ENCODE results near the gene PPAT. TPM values are rescaled to one million over a fixed set of nuclear protein-coding genes. Genes with fewer than 3 reads are reported as not detected.
"Not testable (repeated sequence)": the region's sequence is repeated elsewhere in the genome, so short reads cannot be mapped to it uniquely, and the experiment has no call there.

The PPAT gene
- 8.9 and 10.5 TPM in 2 replicates for total RNA-seq

DNA sequence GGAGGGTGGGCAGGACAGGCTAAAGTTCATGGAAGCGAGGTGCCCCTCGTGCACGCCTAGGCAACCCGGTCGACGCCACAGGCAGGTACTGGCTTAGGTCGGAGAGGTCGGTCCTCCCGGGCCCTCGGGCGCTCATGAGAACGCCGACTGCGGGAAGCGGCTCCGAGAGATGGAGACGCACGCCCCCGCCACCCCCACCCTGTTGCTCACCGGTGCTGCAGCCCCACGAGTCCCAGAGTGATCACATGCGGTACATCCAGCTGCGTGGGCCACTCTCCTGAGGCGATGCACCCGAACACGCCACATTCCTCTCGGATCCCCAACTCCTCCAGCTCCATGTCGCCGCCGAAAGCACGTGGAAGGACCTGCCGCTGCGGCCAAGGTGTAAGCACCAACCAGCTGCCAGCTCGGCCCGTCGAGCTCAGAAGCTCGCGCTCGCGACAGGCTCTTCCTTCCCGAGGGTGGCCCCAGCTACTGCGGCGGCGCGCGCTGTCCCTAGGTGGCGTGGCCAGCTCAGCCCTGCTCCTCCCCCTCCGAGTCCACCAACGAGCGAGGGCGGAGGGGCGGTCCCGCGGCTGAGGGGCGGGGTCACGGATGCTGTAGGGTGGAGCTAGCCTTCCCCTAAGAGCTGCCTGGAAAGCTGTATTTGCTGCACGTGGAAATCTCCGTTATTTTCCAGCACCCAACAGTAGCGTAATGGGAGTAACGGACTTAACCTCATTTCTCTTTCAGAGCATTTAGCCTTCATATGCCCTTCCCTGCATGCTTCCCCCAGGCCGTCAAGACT is at the start of gene PPAT:
PPAT (minus strand) TSS at position 476 of the 787 bp plus-strand sequence; CDS start at position 338, 138 bp downstream.
- peak; percentile 99 for DNase-seq (ENCODE audit: low read depth in 2 of 2)

DNA sequence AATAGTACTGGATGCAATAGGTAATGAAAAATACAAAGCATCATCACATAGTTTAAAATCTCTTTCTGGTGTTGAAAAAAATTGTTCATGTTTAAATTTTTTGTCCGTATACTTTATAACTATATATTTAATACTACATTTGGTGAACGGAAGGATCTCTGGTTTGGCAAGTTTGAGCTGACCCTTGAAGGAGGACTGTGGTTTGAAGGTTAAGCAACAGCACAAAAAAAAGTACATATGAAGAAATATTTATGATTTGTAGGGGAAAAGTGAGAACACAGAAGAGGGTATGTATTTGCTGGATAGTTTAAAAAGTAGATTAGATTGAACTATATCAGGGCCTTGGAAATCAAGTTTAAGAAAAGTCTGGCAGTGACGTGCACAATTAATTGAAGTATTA is 45.3 kb upstream of the PPAT start:
- DNase-seq (ENCODE audit: low read depth in 2 of 2): no peak

GRCh38 chr4:56477192-56477702 is 41.8 kb upstream of the PPAT start:
- DNase-seq (ENCODE audit: low read depth in 2 of 2): no peak

DNA sequence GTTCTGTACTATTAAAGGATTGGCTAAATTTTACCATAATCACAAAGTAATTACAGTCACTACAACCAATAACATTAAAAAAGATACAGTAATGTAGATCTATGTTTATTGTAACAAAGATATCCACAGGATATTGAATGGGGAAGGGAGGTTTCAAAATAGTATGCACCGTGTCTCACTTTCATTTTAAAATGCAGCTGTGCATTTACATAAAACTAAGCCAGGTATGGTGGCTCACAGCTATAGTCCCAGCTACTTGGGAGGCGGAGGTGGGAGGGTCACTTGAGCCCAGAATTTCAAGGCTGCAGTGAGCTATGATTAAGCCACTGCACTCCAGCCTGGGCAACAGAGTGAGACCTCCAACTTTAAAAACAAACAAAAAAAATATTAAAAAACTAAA is 40.5 kb upstream of the PPAT start:
- DNase-seq (ENCODE audit: low read depth in 2 of 2): no peak

DNA sequence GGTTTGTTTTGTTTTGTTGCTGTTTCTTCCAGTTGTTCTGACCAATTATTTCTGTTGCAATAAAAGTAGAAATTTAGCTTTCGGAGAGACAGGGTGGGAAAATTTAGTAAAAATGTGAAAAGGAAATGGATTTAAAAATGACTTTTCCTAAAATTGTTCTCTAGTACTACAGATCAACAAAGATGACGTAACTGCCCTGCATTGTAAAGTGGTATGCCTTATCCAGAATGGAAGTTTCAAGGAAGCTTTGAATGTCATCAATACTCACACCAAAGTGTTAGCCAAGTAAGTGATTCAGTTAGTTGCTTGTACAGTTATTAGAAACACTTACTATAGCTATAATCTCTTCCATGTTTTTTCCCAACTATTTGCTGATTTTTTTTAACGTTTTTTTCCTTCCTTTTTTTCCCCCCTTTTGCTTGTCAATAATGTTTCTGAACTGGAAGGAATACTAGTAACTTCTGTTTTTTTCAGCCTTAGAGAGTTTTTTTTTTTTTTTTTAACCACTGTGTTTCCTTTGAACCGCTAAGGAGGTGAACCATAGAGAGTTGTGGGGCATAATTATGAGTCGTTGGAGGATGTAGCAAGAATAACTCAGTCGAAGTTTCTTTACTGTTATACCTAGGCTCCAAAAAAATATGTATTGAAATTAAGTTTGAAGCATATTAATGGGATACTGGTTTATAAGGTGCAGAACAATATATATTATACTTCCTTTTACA is 34.2 kb upstream of the PPAT start:
- DNase-seq (ENCODE audit: low read depth in 2 of 2): peak; percentile 43 to 55

DNA sequence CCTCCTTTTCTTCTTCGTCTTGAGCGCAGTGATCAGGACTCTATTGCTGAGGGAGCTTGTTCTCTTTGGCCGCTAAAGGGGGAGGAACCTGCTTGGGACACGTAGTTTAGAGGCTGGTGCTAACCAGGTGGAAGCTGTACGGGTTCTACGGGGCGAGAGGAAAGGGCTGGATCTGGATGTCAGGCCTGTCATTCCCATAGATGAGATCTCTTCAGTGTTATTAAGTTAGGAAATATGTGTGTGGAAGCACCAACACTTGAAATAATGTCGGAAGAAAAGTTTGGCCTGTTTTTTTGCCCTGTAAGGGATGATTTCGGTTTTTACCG is 32.6 kb upstream of the PPAT start:
- DNase-seq (ENCODE audit: low read depth in 2 of 2): peak; percentile 50 to 69

DNA sequence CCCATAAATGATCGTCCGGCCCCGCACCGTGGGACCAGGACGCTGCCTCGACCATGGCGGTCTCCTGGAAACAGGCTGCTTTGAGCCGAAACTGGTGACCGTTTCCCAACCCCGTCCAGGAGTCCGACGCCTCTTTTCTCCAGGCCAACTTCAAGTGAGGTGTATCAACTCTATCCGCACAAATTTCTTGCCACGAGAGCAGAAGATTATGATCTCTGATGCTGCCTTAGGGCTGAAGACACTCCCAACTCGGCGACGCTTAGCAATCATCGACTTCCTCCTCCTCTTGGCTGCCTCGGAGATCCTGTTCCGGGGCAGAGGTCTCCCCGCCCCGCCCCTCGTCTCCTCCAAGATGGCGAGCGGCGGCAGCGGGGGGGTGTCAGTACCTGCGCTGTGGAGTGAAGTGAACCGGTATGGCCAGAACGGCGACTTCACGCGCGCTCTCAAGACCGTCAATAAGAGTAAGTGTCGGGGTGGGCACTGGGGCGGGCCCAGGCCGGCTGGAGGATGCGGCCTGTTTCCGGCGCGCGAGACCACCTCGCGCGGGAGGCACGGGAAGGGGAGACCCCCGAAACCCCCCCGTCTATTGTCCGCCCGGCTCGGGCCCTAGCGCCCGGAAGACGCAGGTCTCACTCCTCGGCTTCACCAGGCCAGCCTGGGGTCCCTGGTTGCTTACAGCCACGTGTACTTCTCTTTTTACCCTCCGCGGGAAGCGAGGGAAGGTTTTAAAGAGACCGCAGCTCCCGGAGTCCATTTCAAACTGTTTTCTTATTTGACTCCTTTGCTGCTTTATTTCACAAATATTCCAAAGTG is 32.1 kb upstream of the PPAT start, which contains the start of gene SRP72:
SRP72 (plus strand) TSS at position 334 of the 813 bp plus-strand sequence; CDS start at position 353, 19 bp downstream.
- DNase-seq (ENCODE audit: low read depth in 2 of 2): peak; percentile 78 to 91

- DNase-seq (ENCODE audit: low read depth in 2 of 2): peak; percentile 6 to 12
These were observed 31.5 kb upstream of the PPAT start for GRCh38 chr4:56466910-56467283.

DNA sequence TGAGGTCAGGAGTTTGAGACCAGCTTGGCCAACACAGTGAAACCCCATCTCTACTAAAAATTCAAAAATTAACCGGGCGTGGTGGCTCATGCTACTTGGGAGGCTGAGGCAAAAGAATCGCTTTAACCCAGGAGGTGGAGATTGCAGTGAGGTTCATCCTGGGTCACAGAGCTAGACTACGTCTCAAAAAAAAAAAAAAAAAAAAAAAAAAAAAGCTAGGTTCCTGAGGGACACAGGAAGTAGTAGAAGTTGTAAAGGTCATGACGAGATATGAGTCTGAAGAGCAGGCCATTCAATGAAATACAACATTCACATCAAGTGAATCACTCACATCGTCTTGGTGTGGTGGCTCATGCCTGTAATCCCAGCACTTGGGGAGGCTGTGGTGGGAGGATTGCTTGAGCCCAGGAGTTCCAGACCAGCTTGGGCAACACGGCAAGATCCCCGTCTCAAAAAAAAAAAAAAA is 30.9 kb upstream of the PPAT start:
- peak in 1 of 2 donors; percentile 62 for DNase-seq (ENCODE audit: low read depth in 2 of 2)

DNA sequence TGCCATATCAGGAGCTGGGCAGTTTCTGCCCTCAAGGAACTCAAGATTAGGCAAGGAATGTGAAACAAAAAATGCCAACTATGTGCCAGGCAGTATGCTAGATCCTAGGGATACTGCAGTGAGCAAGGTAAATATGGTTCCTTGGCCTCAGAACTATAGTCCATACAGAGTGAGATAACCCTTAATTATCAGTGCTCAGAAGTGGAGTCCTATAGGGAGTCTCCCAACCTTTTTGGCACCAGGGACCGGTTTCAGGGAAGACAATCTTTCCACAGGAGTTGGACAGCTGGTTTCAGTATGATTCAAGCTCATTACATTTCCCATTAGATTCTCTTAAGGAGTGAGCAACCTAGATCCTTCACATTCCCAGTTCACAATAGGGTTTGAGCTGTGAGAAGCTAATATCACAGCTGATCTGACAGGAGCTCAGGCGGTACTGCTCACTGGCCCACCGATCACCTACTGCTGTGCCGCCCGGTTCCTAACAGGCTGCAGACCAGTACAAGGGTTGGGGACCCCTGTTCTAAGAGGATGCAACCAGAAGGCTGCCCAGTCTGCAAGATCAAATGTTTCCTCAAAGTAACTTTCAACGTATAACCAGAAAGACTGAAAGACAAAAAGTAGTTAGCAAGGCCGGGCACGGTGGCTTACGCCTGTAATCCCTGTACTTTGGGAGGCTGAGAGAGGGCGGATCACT is 30.3 kb upstream of the PPAT start:
- DNase-seq (ENCODE audit: low read depth in 2 of 2): peak in 1 of 2 donors; percentile 18

DNA sequence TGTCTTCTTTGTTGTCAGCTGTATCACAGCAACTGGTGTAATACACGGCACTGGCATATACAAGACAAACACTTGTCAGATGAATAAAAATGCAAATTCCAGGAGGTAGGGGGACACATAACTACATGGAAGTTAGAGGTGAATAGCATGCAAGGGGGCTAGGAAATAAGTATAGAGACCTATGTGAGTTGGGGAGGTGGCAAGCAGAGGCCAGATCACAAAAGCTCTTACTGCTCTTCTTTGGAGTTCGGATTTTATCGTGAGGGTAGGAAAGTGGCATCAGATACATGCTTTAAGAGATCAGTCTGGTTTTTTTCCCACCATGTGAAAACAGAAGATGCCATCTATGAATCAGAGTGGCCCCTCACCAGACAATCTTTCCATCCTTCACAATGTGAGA is 29.2 kb upstream of the PPAT start:
- DNase-seq (ENCODE audit: low read depth in 2 of 2): peak; percentile 1 to 13

GRCh38 chr4:56463711-56464110 is 28.3 kb upstream of the PPAT start:
- no peak for DNase-seq (ENCODE audit: low read depth in 2 of 2)

GRCh38 chr4:56462157-56462556 is 26.7 kb upstream of the PPAT start:
- DNase-seq (ENCODE audit: low read depth in 2 of 2): no peak

GRCh38 chr4:56460085-56460484 is 24.7 kb upstream of the PPAT start:
- DNase-seq (ENCODE audit: low read depth in 2 of 2): no peak

GRCh38 chr4:56450342-56450741 is 14.9 kb upstream of the PPAT start:
- no peak for DNase-seq (ENCODE audit: low read depth in 2 of 2)

- DNase-seq (ENCODE audit: low read depth in 2 of 2): not testable (repeated sequence)
These were observed 14.1 kb upstream of the PPAT start for GRCh38 chr4:56449475-56449874.

GRCh38 chr4:56448301-56448700 is 12.9 kb upstream of the PPAT start:
- DNase-seq (ENCODE audit: low read depth in 2 of 2): no peak

GRCh38 chr4:56445699-56446098 is 10.3 kb upstream of the PPAT start:
- DNase-seq (ENCODE audit: low read depth in 2 of 2): no peak

DNA sequence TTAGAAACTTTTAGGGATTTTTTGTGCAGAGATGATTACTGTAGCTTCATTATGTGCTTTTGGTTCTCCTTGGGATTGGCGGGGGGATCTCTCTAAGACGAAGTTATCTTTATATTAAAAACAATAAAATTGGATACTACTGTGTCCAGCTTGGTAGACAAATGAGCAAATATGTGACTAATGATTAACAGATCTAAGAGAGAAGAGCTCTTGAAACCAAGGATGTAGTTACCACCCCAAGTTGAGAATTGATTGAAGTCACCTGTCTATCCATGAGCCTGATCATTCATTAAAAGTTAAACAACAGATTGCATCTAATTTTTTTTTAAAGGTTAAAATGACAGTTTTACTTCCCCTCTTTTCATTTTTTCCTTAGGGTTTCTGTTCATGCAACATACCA is 9.3 kb upstream of the PPAT start:
- no peak for DNase-seq (ENCODE audit: low read depth in 2 of 2)

- no peak for DNase-seq (ENCODE audit: low read depth in 2 of 2)
These were observed 5.6 kb upstream of the PPAT start for GRCh38 chr4:56440983-56441382.

DNA sequence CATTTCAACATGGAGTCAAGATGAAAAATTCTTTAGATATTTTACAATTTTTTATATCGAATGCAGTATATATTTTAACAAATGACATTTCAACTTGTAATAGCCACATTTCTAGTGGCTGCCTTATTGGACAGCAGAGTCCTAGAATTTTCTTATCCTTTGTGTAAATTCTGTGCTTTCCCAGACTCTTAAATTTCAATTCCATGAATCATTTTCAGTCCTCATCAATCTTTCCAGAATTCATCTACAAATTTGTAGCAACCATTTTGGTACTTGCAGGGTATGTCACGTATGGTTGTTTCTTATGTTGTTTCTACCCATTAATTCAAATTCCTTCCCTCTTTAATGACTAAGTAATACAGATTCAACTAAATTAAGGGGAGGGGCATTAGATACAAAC is 3.4 kb upstream of the PPAT start:
- no peak for DNase-seq (ENCODE audit: low read depth in 2 of 2)
